HFFc6 (cell line): ENCODE results near the gene EEF2. TPM values are rescaled to one million over a fixed set of nuclear protein-coding genes. Genes with fewer than 3 reads are reported as not detected.

Experiments
- DNase-seq: peaks from one replicate; pipeline ENCODE4 v3.0.0-alpha.2; 2018
- H3K27ac Mint-ChIP-seq: 2 replicates; pipeline ENCODE4 v1.8.0; 2020; ENCODE audit warnings: mild to moderate bottlenecking, mixed read lengths
- H3K27me3 Mint-ChIP-seq: 2 replicates; pipeline ENCODE4 v1.8.0; 2021; ENCODE audit warnings: mild to moderate bottlenecking, moderate library complexity, mixed read lengths; ENCODE audit not compliant: insufficient read depth
- H3K36me3 Mint-ChIP-seq: 2 replicates; pipeline ENCODE4 v1.8.0; 2021; ENCODE audit warnings: low read depth, mixed read lengths
- H3K4me1 Mint-ChIP-seq: 2 replicates; pipeline ENCODE4 v1.8.0; 2020; ENCODE audit warnings: low read depth, mixed read lengths
- H3K4me3 Mint-ChIP-seq: 2 replicates; pipeline ENCODE4 v1.8.0; 2020; ENCODE audit warnings: mild to moderate bottlenecking, moderate library complexity, mixed read lengths
- H3K9me3 Mint-ChIP-seq: 2 replicates; pipeline ENCODE4 v1.8.0; 2020; ENCODE audit warnings: mild to moderate bottlenecking, mixed read lengths
- CTCF ChIP-seq: fragments of 200-600 bp; sonication (generic); IDR thresholded peaks from 2 replicates; pipeline ENCODE4 v1.5.0; 2021; ENCODE audit warnings: antibody characterized with exemption, mild to moderate bottlenecking
- total RNA-seq, 6 experiments: library from RNA; stranded (reverse); fragmentation: NEBNext Ultra II Directional; extraction: Animal tissue kit (Norgen Biotek cat#: 25700); gene quantifications; 2 replicates in 1 of 6; 3 replicates in 5 of 6; pipeline ENCODE4 v1.2.3, GENCODE V29; 2021

The EEF2 gene
- total RNA-seq, 6 experiments from 2014 or later, result 2,555 to 2,867 (median 2,696) TPM

GRCh38 chr19:3984584-3984907 is 717 bp downstream of the EEF2 start:
- H3K4me3 Mint-ChIP-seq, result peak overlapping the region; percentile 99
- H3K27ac Mint-ChIP-seq, result peak overlapping the region; percentile 98
- DNase-seq, result no peak
- H3K36me3 Mint-ChIP-seq, result peaks cover 39% of the 10 kb centered on the region
- peaks cover 46% of the 10 kb centered on the region for H3K27me3 Mint-ChIP-seq
- peaks cover 49% of the 10 kb centered on the region for H3K4me1 Mint-ChIP-seq
- no peak for TF ChIP-seq CTCF
- H3K9me3 Mint-ChIP-seq, result peaks cover 12% of the 10 kb centered on the region

GRCh38 chr19:3983936-3984583 is 1.2 kb downstream of the EEF2 start:
- H3K27me3 Mint-ChIP-seq, result peaks cover 50% of the 10 kb centered on the region
- DNase-seq, result no peak
- TF ChIP-seq CTCF, result no peak
- H3K4me3 Mint-ChIP-seq, result peak overlapping the region; percentile 99
- H3K36me3 Mint-ChIP-seq, result peaks cover 44% of the 10 kb centered on the region
- H3K4me1 Mint-ChIP-seq, result peaks cover 54% of the 10 kb centered on the region
- H3K9me3 Mint-ChIP-seq, result peaks cover 12% of the 10 kb centered on the region
- H3K27ac Mint-ChIP-seq, result peak overlapping the region; percentile 98

- H3K9me3 Mint-ChIP-seq, result peaks cover 12% of the 10 kb centered on the region
- H3K27ac Mint-ChIP-seq, result peak overlapping the region; percentile 98
- H3K27me3 Mint-ChIP-seq, result peaks cover 54% of the 10 kb centered on the region
- no peak for TF ChIP-seq CTCF
- H3K36me3 Mint-ChIP-seq, result peaks cover 46% of the 10 kb centered on the region
- peaks cover 57% of the 10 kb centered on the region for H3K4me1 Mint-ChIP-seq
- H3K4me3 Mint-ChIP-seq, result peak overlapping the region; percentile 99
- no peak for DNase-seq
Measured at GRCh38 chr19:3983542-3983914, 1.7 kb downstream of the EEF2 start.

- Mint-ChIP-seq H3K27me3 (peaks cover 60% of the 10 kb centered on the region), H3K9me3 (peaks cover 12% of the 10 kb centered on the region), H3K4me3 (peak overlapping the region; percentile 99), H3K27ac (peak overlapping the region; percentile 98), H3K4me1 (peaks cover 61% of the 10 kb centered on the region), H3K36me3 (peaks cover 50% of the 10 kb centered on the region)
- peak; percentile 74 for DNase-seq
- no peak for TF ChIP-seq CTCF
Measured at GRCh38 chr19:3982701-3983541, 2.3 kb downstream of the EEF2 start.

- H3K9me3 Mint-ChIP-seq, result peaks cover 12% of the 10 kb centered on the region
- peaks cover 54% of the 10 kb centered on the region for H3K36me3 Mint-ChIP-seq
- H3K27ac Mint-ChIP-seq, result peak overlapping the region; percentile 98
- no peak for TF ChIP-seq CTCF
- no peak for DNase-seq
- H3K4me3 Mint-ChIP-seq, result peak overlapping the region; percentile 99; the same call in 1 of the 2 replicates
- peaks cover 54% of the 10 kb centered on the region for H3K4me1 Mint-ChIP-seq
- H3K27me3 Mint-ChIP-seq, result peaks cover 69% of the 10 kb centered on the region
Measured at GRCh38 chr19:3981736-3982681, 3.3 kb downstream of the EEF2 start.
